Fibroblast of the aortic adventitia (primary cell): ENCODE measurements around the gene CASP7. TPM values are rescaled to one million over a fixed set of nuclear protein-coding genes. Genes with fewer than 3 reads are reported as not detected.

Source experiments
- DNase-seq: peaks from one replicate; pipeline ENCODE4 v3.0.0-alpha.2; 2010; ENCODE audit warnings: low read depth
- H3K4me3 ChIP-seq: 2 replicates; pipeline ENCODE4 v1.5.1; 2011; ENCODE audit warnings: low read depth, mild to moderate bottlenecking, control low read depth, low read length, moderate library complexity
- CTCF ChIP-seq: IDR thresholded peaks from 2 replicates; pipeline ENCODE4 v1.5.1; 2011; ENCODE audit warnings: mild to moderate bottlenecking, low read length, control low read depth, inconsistent platforms; ENCODE audit not compliant: insufficient read depth
- total RNA-seq: library from RNA; depleted of rRNA; stranded (reverse); fragments of >200 nt; gene quantifications from 2 replicates; pipeline ENCODE4 v1.2.3, GENCODE V29; 2012; ENCODE audit warnings: low replicate concordance

CASP7 gene
- 8.1 and 19.8 TPM in 2 replicates for total RNA-seq

GRCh38 chr10:113679463-113680189, at the start of gene CASP7:
Gene CASP7, plus strand, starts transcription at chr10:113679912. Its CDS starts 17,582 bp downstream, at chr10:113697494.
- TF ChIP-seq CTCF = no peak
- DNase-seq = peak; percentile 68
- H3K4me3 ChIP-seq = peak within 1 kb of the TSS; percentile 98

GRCh38 chr10:113630929-113631533, 48.7 kb upstream of the CASP7 start:
- no peak for DNase-seq
- TF ChIP-seq CTCF = no peak
- H3K4me3 ChIP-seq = no peak overlapping the region

- no peak for TF ChIP-seq CTCF
Measured at GRCh38 chr10:113631684-113632367, 47.9 kb upstream of the CASP7 start.

GRCh38 chr10:113639966-113640365, 39.7 kb upstream of the CASP7 start:
- DNase-seq = no peak
- H3K4me3 ChIP-seq = no peak overlapping the region
- no peak for TF ChIP-seq CTCF

More at GRCh38 chr10:113631684-113632367, 47.9 kb upstream of the CASP7 start:
- no peak for DNase-seq
- no peak overlapping the region for H3K4me3 ChIP-seq

GRCh38 chr10:113641702-113642101, 38.0 kb upstream of the CASP7 start:
- TF ChIP-seq CTCF = no peak
- DNase-seq = no peak
- no peak overlapping the region for H3K4me3 ChIP-seq

- no peak for TF ChIP-seq CTCF
- H3K4me3 ChIP-seq = no peak overlapping the region
- no peak for DNase-seq
Measured at GRCh38 chr10:113643183-113643582, 36.5 kb upstream of the CASP7 start.
